NCI-H2081 (cell line): ENCODE data around the gene NRDE2.
"Not testable (repeated sequence)": the region's sequence is repeated elsewhere in the genome, so short reads cannot be mapped to it uniquely, and the experiment has no call there.

Experiments
- DNase-seq, 2 experiments: peaks; one replicate each; lab custom pipeline; 2025; lab: John Stamatoyannopoulos, UW

Gene NRDE2

GRCh38 chr14:90341784-90342183 lies 10.0 kb upstream of the NRDE2 start:
- DNase-seq: no peak

- not testable (repeated sequence) for DNase-seq
Measured at GRCh38 chr14:90341232-90341631, 9.5 kb upstream of the NRDE2 start.

- DNase-seq: no peak
Measured at GRCh38 chr14:90336985-90337384, 5.2 kb upstream of the NRDE2 start.

- DNase-seq: no peak
Measured at GRCh38 chr14:90336401-90336800, 4.7 kb upstream of the NRDE2 start.

- no peak for DNase-seq
Measured at GRCh38 chr14:90332271-90332584, 487 bp upstream of the NRDE2 start.

GRCh38 chr14:90330203-90331196 lies 1.2 kb downstream of the NRDE2 start:
- no peak for DNase-seq

- DNase-seq: no peak
Measured at GRCh38 chr14:90321891-90322290, 9.8 kb downstream of the NRDE2 start.

GRCh38 chr14:90319634-90320541 lies 11.9 kb downstream of the NRDE2 start:
- DNase-seq: no peak

GRCh38 chr14:90319173-90319572 lies 12.6 kb downstream of the NRDE2 start:
- no peak for DNase-seq

- DNase-seq: no peak
Measured at GRCh38 chr14:90318016-90318415, 13.7 kb downstream of the NRDE2 start.

- no peak for DNase-seq
Measured at GRCh38 chr14:90317286-90317685, 14.5 kb downstream of the NRDE2 start.

- DNase-seq: no peak
Measured at GRCh38 chr14:90308561-90308960, 23.2 kb downstream of the NRDE2 start.

- peak in 1 of 2 experiments; percentile 36 for DNase-seq
Measured at GRCh38 chr14:90305176-90305601, 26.6 kb downstream of the NRDE2 start.

- DNase-seq: no peak
Measured at GRCh38 chr14:90304502-90304901, 27.2 kb downstream of the NRDE2 start.

GRCh38 chr14:90303473-90303872 lies 28.3 kb downstream of the NRDE2 start:
- DNase-seq: no peak

- no peak for DNase-seq
Measured at GRCh38 chr14:90302529-90303303, 29.0 kb downstream of the NRDE2 start.

GRCh38 chr14:90301668-90302090 lies 30.1 kb downstream of the NRDE2 start:
- DNase-seq: peak; percentile 52 to 63

GRCh38 chr14:90301122-90301521 lies 30.6 kb downstream of the NRDE2 start:
- no peak for DNase-seq

- DNase-seq: no peak
Measured at GRCh38 chr14:90300611-90301047, 31.1 kb downstream of the NRDE2 start.

GRCh38 chr14:90299408-90299807 lies 32.3 kb downstream of the NRDE2 start:
- no peak for DNase-seq

GRCh38 chr14:90297876-90298629 lies 33.7 kb downstream of the NRDE2 start:
- no peak for DNase-seq
